ENCODE data around the gene CARMIL1.

The CARMIL1 gene

DNA sequence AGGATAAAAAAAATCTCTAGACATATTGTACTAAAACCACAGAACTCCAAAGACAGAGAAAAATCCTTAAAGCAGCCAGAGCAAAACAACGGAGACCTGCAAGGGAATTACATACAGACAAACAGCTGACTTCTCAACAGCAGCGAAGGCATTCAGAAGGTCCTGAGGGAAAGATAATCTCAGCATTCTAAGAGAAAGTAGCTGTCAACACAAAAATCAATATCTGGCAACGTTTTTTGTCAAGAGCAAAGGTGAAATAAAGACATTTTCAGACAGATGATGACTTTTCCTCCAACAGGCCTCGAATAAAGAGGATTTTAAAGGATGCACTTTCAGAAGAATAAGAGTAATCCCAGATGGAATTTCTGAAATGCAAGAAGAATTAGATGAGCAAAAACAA, 366.7 kb downstream of the CARMIL1 start:
- Histone ChIP-seq H3K4me3 (ENCODE audit: low read length in 2 of 2) (no peak overlapping the region), H3K27ac (ENCODE audit: low read length) (no peak overlapping the region), H3K27me3 (ENCODE audit: control insufficient read depth in 1 of 2, insufficient read depth in 2 of 2, low read length in 2 of 2) (peaks cover 2 to 4% of the 10 kb centered on the region in 2 donors), H3K9ac (ENCODE audit: low read length in 2 of 2) (no peak overlapping the region), H3K36me3 (ENCODE audit: control insufficient read depth in 2 of 2, insufficient read depth in 2 of 2, low read length in 2 of 2) (no peaks in the 10 kb centered on the region), H3K4me1 (ENCODE audit: control insufficient read depth, insufficient read depth, low read length) (no peaks in the 10 kb centered on the region), H3K9me3 (ENCODE audit: control insufficient read depth in 2 of 2, low read length in 2 of 2) (peaks cover 4 to 6% of the 10 kb centered on the region in 2 donors)

DNA sequence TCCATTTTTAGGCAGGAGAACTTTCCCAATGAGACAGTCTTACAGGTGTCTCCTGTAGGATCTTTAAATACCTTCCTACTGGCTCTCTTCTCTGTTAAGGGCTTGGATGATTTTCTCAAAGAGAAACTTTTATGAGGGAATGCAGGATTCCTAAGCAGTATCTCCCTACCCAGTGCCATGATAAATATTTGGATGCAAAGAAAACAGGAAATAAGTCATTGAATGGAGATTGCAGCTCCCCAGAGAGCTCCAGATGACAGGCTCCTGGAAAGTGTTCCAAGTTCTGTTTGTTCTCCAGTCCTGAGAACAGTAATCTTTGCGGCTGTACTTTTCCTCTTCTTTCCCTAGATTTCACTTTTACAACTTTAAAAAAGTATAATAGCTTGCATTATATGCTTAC, 370.4 kb downstream of the CARMIL1 start:
- H3K36me3 ChIP-seq (ENCODE audit: control insufficient read depth in 2 of 2, insufficient read depth in 2 of 2, low read length in 2 of 2) = no peaks in the 10 kb centered on the region
- no peaks in the 10 kb centered on the region for H3K9me3 ChIP-seq (ENCODE audit: control insufficient read depth in 2 of 2, low read length in 2 of 2)
- no peak overlapping the region for H3K4me3 ChIP-seq (ENCODE audit: low read length in 2 of 2)
- H3K27ac ChIP-seq (ENCODE audit: low read length) = no peak overlapping the region
- H3K27me3 ChIP-seq (ENCODE audit: control insufficient read depth in 1 of 2, insufficient read depth in 2 of 2, low read length in 2 of 2) = peaks cover 7 to 13% of the 10 kb centered on the region in 2 donors
- no peak overlapping the region for H3K9ac ChIP-seq (ENCODE audit: low read length in 2 of 2)
- H3K4me1 ChIP-seq (ENCODE audit: control insufficient read depth, insufficient read depth, low read length) = no peaks in the 10 kb centered on the region

DNA sequence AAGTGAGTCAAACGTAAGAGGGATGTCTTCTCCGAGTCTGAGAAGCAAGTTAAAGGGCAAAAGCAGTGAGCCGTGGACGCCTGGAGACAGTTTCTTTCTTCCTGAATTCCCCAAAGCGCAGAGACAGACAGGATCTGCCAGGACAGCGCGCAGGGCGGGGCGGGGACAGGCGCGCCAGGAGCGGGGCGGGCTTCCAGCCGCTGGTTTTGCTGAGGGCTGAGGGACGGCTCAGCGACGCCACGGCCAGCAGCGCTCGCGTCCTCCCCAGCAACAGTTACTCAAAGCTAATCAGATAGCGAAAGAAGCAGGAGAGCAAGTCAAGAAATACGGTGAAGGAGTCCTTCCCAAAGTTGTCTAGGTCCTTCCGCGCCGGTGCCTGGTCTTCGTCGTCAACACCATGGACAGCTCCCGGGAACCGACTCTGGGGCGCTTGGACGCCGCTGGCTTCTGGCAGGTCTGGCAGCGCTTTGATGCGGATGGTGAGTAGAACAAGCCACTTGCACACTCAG, 372.9 kb downstream of the CARMIL1 start, which contains the start of gene SCGN:
Gene SCGN, plus strand, starts transcription at position 209 of the 509 bp plus-strand sequence. Its CDS starts 189 bp downstream, at position 398.
- Histone ChIP-seq H3K9ac (ENCODE audit: low read length in 2 of 2) (no peak within 1 kb of the TSS), H3K27ac (ENCODE audit: low read length) (no peak within 1 kb of the TSS), H3K4me3 (ENCODE audit: low read length in 2 of 2) (no peak within 1 kb of the TSS), H3K36me3 (ENCODE audit: control insufficient read depth in 2 of 2, insufficient read depth in 2 of 2, low read length in 2 of 2) (no peaks in the 10 kb centered on the region), H3K9me3 (ENCODE audit: control insufficient read depth in 2 of 2, low read length in 2 of 2) (no peaks in the 10 kb centered on the region), H3K27me3 (ENCODE audit: control insufficient read depth in 1 of 2, insufficient read depth in 2 of 2, low read length in 2 of 2) (peaks cover 13 to 16% of the 10 kb centered on the region in 2 donors), H3K4me1 (ENCODE audit: control insufficient read depth, insufficient read depth, low read length) (no peaks in the 10 kb centered on the region)

- Histone ChIP-seq H3K9ac (ENCODE audit: low read length in 2 of 2) (no peak overlapping the region), H3K36me3 (ENCODE audit: control insufficient read depth in 2 of 2, insufficient read depth in 2 of 2, low read length in 2 of 2) (no peaks in the 10 kb centered on the region), H3K27ac (ENCODE audit: low read length) (no peak overlapping the region)
These were observed 376.5 kb downstream of the CARMIL1 start for GRCh38 chr6:25655723-25656122.

DNA sequence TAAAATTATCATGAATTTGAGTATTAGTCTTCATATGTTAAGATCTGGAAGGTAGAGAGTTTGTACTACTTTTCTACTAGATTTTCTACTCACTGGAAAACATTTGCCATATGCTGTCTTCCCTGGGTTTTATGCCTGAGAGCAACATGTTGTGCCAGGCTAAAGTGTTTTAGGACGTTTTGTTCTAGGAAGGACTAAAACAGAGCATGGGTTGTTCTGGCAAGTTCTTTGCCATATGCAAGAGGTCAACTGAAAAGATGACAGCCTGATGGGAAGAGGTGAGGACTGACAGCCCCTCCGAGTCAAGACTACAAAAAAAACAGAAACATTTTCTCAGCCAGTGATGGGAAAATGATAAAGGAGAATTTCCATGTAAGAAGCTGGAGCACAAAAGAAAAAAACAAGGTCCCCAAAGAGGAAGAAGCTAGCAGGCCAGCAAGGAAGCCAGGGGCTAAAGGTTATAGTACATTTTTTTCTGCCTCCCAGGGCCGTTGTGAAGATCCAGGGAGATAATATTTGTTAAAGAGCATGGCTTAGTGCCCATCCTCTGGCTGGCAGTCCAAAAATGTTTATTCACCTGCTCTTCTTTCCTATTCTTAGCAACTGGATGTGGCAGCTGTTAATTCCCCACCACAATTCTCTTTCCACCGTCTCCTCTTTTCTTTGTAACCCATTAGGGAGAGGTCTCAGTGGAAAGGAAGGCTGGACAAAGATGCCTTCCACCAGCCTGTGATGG, 380.6 kb downstream of the CARMIL1 start:
- H3K9me3 ChIP-seq (ENCODE audit: control insufficient read depth in 2 of 2, low read length in 2 of 2) = no peaks in the 10 kb centered on the region
- H3K4me3 ChIP-seq (ENCODE audit: low read length in 2 of 2) = no peak overlapping the region
- peaks cover 2 to 5% of the 10 kb centered on the region in 2 donors for H3K27me3 ChIP-seq (ENCODE audit: control insufficient read depth in 1 of 2, insufficient read depth in 2 of 2, low read length in 2 of 2)
- H3K9ac ChIP-seq (ENCODE audit: low read length in 2 of 2) = no peak overlapping the region
- H3K36me3 ChIP-seq (ENCODE audit: control insufficient read depth in 2 of 2, insufficient read depth in 2 of 2, low read length in 2 of 2) = no peaks in the 10 kb centered on the region
- H3K27ac ChIP-seq (ENCODE audit: low read length) = no peak overlapping the region
- H3K4me1 ChIP-seq (ENCODE audit: control insufficient read depth, insufficient read depth, low read length) = no peaks in the 10 kb centered on the region

More at GRCh38 chr6:25655723-25656122, 376.5 kb downstream of the CARMIL1 start:
- no peaks in the 10 kb centered on the region for H3K4me1 ChIP-seq (ENCODE audit: control insufficient read depth, insufficient read depth, low read length)
- no peak overlapping the region for H3K4me3 ChIP-seq (ENCODE audit: low read length in 2 of 2)
- H3K9me3 ChIP-seq (ENCODE audit: control insufficient read depth in 2 of 2, low read length in 2 of 2) = no peaks in the 10 kb centered on the region
- peaks cover 13 to 16% of the 10 kb centered on the region in 2 donors for H3K27me3 ChIP-seq (ENCODE audit: control insufficient read depth in 1 of 2, insufficient read depth in 2 of 2, low read length in 2 of 2)

- Histone ChIP-seq H3K4me1 (ENCODE audit: control insufficient read depth, insufficient read depth, low read length) (no peaks in the 10 kb centered on the region), H3K36me3 (ENCODE audit: control insufficient read depth in 2 of 2, insufficient read depth in 2 of 2, low read length in 2 of 2) (no peaks in the 10 kb centered on the region), H3K9me3 (ENCODE audit: control insufficient read depth in 2 of 2, low read length in 2 of 2) (no peaks in the 10 kb centered on the region), H3K27ac (ENCODE audit: low read length) (no peak overlapping the region), H3K4me3 (ENCODE audit: low read length in 2 of 2) (no peak overlapping the region), H3K9ac (ENCODE audit: low read length in 2 of 2) (no peak overlapping the region), H3K27me3 (ENCODE audit: control insufficient read depth in 1 of 2, insufficient read depth in 2 of 2, low read length in 2 of 2) (peaks cover 0 to 4% of the 10 kb centered on the region in 2 donors)
These were observed 381.3 kb downstream of the CARMIL1 start for GRCh38 chr6:25660512-25660911.

DNA sequence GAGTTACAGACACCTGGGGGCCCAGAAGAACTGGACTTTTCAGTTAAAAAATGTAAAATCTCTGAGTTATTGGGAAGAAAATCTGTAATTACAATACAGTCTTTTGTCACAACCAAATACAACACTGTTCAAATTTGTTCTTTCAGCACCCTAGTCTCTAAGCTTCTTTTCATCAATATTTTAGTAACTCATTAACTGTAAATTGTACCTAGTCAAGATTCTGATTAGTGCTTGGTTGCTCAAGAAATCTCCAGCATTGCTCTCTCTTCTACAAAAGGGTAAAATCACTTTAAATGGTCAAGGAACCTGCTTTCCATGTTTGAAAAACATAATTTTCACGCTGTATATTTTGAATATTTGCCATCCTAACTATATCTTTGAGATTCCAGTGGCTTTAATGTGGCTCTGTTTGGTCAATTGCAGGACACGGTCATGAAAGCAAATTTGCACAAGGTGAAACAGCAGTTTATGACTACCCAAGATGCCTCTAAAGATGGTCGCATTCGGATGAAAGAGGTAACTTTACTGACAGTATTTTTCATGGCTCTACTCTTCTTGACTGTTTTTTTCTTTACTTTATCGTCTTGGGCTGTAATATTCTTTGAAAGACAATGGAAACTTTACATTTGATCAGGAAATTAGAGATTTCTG, 382.1 kb downstream of the CARMIL1 start:
- H3K9me3 ChIP-seq (ENCODE audit: control insufficient read depth in 2 of 2, low read length in 2 of 2) = no peaks in the 10 kb centered on the region
- H3K27me3 ChIP-seq (ENCODE audit: control insufficient read depth in 1 of 2, insufficient read depth in 2 of 2, low read length in 2 of 2) = no peaks in the 10 kb centered on the region
- H3K27ac ChIP-seq (ENCODE audit: low read length) = no peak overlapping the region
- H3K36me3 ChIP-seq (ENCODE audit: control insufficient read depth in 2 of 2, insufficient read depth in 2 of 2, low read length in 2 of 2) = no peaks in the 10 kb centered on the region
- no peak overlapping the region for H3K4me3 ChIP-seq (ENCODE audit: low read length in 2 of 2)
- no peaks in the 10 kb centered on the region for H3K4me1 ChIP-seq (ENCODE audit: control insufficient read depth, insufficient read depth, low read length)
- H3K9ac ChIP-seq (ENCODE audit: low read length in 2 of 2) = no peak overlapping the region

DNA sequence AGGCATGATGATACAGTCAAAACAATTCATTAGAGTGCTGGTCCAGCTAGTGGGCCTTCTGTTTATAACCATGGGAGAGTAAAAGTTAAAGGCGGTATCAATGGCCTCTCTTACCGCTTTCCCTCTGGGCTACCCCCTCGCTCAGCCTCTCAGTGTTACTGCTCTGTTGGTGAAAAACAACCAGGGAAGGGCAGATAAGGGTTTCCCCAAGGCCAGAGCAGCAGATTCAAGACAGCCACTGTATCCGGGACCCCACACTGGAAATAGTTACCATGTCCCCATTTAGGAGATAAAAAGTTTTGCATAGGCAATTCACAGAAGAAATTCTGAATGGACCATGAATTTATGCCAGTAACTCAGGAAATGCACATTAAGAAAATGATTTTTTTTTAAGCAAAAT, 386.3 kb downstream of the CARMIL1 start:
- Histone ChIP-seq H3K9me3 (ENCODE audit: control insufficient read depth in 2 of 2, low read length in 2 of 2) (no peaks in the 10 kb centered on the region), H3K27me3 (ENCODE audit: control insufficient read depth in 1 of 2, insufficient read depth in 2 of 2, low read length in 2 of 2) (no peaks in the 10 kb centered on the region), H3K27ac (ENCODE audit: low read length) (no peak overlapping the region), H3K4me1 (ENCODE audit: control insufficient read depth, insufficient read depth, low read length) (no peaks in the 10 kb centered on the region), H3K9ac (ENCODE audit: low read length in 2 of 2) (no peak overlapping the region), H3K36me3 (ENCODE audit: control insufficient read depth in 2 of 2, insufficient read depth in 2 of 2, low read length in 2 of 2) (no peaks in the 10 kb centered on the region), H3K4me3 (ENCODE audit: low read length in 2 of 2) (no peak overlapping the region)

DNA sequence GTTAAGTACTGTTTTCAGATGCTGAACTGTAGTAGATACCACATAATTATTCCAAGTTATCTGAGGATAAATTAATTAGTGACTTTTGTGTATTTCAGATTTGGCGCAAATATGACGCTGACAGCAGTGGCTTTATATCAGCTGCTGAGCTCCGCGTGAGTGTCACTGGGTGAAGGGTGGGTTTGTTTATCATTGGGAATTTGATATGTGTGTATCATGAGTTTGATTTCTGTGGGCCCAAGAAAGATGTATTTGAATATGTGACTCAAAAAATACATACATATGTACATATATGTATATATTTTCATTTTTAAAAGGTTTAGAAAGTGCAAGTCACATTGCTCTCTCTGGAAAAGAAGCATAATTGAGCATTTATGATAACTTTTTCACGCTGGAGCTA, 390.2 kb downstream of the CARMIL1 start:
- Histone ChIP-seq H3K36me3 (ENCODE audit: control insufficient read depth in 2 of 2, insufficient read depth in 2 of 2, low read length in 2 of 2) (no peaks in the 10 kb centered on the region), H3K9me3 (ENCODE audit: control insufficient read depth in 2 of 2, low read length in 2 of 2) (no peaks in the 10 kb centered on the region), H3K27me3 (ENCODE audit: control insufficient read depth in 1 of 2, insufficient read depth in 2 of 2, low read length in 2 of 2) (peaks cover 0 to 2% of the 10 kb centered on the region in 2 donors), H3K4me3 (ENCODE audit: low read length in 2 of 2) (no peak overlapping the region), H3K4me1 (ENCODE audit: control insufficient read depth, insufficient read depth, low read length) (no peaks in the 10 kb centered on the region), H3K9ac (ENCODE audit: low read length in 2 of 2) (no peak overlapping the region), H3K27ac (ENCODE audit: low read length) (no peak overlapping the region)
